Cerebellar cortex (tissue), 1 donor: Measurements from ENCODE around the gene KRT34.
"Not testable (repeated sequence)": the region's sequence is repeated elsewhere in the genome, so short reads cannot be mapped to it uniquely, and the experiment has no call there.

Source experiments
- DNase-seq: peaks from one replicate; pipeline ENCODE4 v3.0.0-alpha.2; 2015; ENCODE audit warnings: low spot score

KRT34 gene

GRCh38 chr17:41366070-41366469, 16.0 kb downstream of the KRT34 start:
- no peak for DNase-seq

GRCh38 chr17:41363881-41364280, 18.2 kb downstream of the KRT34 start:
- no peak for DNase-seq

DNA sequence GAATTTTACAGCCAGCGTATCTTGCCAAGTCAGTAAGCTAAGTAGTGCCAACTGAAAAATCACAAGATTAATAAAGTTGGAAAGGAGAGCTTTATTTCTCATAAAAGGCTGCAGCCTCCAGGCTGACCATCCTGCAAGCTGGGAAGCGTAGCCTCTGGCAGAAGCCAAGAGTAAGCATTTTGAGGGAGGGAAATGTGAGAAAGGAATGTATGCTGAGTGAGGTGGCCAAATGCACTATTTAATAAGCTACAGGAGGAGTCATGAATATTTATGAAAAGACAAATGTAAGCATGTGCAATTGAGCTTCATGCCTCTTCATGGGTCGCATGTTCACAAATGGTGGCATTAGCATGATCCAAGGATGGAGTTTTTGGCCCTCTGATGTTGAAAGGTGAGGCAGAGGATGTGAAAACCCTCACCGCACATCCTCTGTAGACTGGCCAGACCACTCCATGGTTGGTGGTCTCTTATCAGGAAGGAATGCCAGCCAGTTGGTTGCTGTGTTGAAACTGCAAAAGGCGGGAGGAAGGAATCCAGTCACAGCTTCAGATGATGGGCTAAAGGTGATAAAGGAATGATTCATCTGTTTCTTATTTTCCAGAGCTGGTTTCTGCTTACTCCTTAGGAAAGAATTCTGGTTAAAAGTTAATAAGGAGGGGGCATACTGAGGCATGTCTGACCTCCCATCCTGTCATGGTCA, 21.7 kb downstream of the KRT34 start:
- DNase-seq = no peak

DNA sequence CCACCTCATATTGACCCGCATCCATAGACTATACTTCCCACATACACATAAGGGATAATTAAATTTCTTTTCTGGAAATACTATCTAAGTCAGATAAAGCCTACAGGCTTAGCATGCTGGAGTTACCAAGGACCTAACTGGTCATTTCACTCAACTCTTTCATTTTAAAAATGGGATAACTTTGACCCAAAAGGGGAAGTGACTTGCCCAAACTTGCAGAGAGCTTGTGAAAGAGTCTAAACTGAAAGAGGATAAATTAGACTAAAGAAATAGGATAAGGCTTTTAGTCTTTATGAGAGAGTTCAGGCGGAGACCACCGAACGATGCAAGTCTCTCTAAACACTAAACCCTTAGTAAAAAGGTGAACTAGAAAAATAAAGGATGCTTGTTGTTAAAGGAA, 27.6 kb downstream of the KRT34 start:
- DNase-seq = no peak

DNA sequence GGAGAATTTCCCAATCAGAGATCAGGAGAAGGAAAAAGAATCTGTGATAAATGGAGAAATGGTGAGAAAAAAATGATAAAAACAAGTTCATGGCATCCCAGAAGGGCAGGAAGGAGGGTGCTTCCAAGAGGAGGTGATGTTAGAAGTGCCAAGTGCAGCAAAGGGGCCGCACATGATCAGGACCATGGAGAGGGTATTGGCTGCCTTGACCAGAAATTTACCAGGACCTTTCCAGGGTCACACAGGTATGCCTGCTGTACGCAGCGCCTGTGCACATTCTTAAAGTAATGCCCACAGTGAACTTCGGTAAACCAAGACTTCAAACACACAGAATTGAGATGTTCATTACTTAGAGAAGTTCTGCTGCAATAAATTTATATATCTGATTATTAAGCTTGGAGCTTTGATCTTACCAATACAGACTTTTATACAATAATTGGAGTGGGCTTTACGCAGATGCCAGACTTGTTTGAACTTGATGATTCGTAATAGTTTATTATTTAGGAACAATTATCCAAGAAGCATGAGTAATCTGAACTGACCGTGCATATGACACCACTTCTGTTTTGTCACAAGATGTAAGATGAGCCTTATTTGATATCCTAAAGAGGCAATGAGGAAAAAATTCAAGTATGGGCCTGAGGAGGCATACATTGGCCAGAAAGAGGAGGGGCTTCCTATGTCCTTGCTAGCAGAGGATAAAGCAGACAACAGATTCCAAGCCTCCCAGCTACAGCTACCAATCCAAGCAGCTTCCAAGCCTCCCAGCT, 29.3 kb downstream of the KRT34 start:
- no peak for DNase-seq

- DNase-seq = no peak
Measured at GRCh38 chr17:41351177-41351576, 30.9 kb downstream of the KRT34 start.

DNA sequence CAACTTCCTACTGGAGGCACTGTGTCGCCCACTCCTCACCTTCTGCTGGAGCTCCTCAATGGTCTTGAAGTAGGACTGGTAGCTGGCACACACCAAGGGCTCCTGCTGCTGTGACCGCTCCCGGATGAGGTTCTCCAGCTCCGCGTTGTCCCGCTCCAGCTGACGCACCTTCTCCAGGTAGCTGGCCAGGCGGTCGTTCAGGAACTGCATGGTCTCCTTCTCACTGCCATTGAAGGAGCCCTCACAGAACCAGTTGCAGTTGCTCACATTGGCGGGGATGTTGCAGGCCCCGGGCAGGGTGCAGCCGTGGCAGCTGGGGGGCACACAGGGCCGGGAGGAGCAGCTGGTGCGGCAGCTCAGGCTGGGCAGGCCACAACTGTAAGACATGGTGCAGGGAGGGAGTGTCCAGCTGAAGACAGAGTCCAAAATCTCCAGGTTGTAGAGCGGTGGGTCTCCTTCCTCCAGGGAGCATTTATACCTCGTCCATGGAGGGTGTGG, 31.7 kb downstream of the KRT34 start, which contains the start of gene KRT33A:
Gene KRT33A (minus strand): TSS at position 448 of the 498 bp plus-strand sequence. CDS start 61 bp downstream, at position 387.
- DNase-seq = not testable (repeated sequence)

DNA sequence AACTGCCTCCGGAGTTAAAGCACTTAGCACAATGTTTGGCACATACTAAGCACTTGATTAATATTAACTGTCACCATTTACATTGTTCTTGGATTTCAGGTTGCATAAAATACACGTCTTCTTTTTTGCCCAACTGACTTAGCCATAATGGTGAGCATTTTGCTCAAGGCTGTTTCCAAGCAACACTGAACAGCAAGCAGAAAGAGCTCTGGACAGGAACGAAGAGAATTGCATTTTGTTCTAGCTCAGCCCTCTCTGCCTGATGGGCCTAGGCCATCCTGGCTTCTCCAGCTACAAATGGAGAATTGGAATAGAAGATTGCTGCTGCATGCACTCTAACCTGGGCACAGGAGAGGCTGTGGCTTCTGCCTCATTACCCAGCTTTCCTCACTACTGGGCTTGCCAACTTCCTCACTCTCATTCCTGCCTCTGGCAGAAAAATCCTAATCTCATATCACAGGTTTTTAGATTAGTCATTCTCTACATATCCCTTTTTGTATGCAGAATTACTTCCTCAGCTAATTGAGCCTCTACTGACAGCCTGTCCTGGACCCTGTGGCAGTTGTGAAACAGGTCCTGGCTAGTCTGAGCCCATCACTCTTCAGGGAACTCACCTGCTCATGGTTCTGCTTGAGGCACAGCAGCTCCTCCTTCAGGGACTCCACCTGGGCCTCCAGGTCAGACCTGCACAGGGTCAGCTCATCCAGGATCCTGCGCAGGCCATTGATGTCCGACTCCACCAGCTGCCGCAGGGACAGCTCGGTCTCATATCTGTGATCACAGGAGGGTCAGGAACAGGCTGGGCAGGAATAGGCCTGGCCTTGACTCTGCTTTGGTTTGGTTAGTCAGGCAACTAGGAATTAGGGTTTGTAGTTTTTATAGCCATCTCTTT, 34.0 kb downstream of the KRT34 start:
- no peak for DNase-seq

GRCh38 chr17:41346421-41346820, 35.7 kb downstream of the KRT34 start:
- DNase-seq = not testable (repeated sequence)

GRCh38 chr17:41345992-41346391, 36.1 kb downstream of the KRT34 start:
- no peak for DNase-seq

- DNase-seq = no peak
Measured at GRCh38 chr17:41343029-41343428, 39.1 kb downstream of the KRT34 start.

DNA sequence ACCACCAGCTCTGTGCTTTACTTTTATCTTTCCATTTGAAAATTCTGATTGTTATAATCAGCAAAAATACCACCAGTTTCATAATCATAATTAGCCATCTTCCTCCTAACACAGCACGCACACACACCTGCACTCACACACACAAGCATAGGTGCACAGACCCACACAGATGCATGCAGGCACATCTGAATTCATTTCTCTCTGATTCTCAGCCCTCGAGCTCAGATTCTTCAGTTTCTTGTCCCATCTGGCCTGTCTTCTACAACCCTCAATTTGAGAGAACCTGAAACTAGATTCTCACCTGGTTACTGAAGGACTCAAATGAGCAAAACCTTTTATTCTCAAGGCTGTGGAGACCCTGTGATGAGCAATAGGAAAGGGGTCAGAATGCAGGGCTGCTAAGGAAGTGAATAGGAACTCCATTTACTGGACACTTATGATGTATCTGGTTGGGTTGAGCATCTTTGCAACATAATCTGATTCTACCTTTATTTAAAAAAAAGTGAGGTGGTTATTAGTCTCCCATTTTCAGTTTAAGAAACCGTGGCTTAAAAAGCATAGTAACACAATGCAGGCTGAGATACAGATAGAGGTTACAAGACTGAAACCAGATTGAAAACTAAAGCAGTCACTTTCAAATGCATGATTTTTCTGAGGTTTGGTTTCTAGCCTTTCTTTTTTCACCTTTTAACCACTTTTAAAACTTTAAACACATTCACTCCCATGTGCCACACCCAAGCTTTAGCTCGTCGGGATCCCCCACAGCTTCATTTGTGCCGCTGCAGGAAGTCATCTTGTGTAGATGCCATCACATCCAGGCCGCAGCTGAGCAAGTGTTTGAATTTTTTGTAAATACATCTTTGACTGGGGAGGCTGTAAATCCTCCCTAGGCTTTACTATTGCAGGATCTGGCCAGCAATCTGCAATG, 40.9 kb downstream of the KRT34 start:
- no peak for DNase-seq

GRCh38 chr17:41340494-41340893, 41.6 kb downstream of the KRT34 start:
- DNase-seq = no peak

DNA sequence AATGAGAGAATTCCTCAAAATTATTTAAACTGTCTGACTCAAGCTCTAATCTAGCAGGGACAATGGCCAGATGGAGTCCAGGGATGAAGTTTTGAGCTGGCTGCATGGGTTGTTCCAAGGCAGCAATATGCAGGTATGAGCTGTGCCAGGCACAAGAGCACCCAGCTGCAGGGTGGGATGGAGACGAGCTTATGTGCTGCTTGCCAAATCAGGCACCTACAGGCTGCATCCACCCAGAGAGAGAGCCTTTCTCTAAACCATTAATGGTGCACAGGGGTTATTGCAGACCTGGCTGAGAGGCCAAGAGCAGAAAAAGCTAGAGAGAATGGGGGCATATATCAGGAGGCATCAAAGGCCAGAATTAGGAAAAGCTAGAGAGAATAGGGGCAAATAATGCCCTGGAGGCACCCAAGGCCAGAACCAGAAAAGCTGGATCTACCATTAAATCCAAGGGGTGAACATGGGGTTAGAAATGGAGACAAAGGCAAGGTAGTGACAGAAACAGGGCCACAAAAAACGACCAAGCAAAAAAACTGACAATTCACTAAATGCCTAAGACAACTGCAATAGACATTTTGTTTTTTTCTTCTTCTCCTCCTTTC, 42.4 kb downstream of the KRT34 start:
- DNase-seq = no peak

DNA sequence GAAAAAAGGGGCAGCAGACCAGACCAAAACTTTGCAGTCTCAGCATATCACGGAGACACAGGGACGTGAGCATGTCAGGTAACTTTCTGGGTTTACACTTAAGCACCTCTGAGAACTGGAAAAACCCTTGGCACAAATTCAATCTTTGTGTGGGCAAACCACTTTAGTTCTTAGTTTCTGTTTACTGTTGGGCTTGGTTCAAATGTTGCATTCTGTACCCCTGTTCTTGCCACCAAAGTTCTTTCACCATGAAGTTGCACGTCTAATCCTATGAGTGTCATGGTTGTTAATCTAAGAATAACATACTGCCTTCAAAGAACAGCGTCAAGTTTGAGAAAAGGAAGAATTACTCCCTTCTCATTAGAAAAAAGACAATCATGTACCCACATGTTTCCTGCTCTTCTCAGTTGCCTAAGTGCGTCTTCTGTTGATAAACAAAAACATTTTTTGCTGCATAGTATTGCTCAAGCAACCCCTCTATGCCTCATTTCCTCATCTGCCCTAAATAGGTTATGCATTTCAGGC, 43.1 kb downstream of the KRT34 start:
- no peak for DNase-seq

GRCh38 chr17:41335747-41336146, 46.4 kb downstream of the KRT34 start:
- no peak for DNase-seq

DNA sequence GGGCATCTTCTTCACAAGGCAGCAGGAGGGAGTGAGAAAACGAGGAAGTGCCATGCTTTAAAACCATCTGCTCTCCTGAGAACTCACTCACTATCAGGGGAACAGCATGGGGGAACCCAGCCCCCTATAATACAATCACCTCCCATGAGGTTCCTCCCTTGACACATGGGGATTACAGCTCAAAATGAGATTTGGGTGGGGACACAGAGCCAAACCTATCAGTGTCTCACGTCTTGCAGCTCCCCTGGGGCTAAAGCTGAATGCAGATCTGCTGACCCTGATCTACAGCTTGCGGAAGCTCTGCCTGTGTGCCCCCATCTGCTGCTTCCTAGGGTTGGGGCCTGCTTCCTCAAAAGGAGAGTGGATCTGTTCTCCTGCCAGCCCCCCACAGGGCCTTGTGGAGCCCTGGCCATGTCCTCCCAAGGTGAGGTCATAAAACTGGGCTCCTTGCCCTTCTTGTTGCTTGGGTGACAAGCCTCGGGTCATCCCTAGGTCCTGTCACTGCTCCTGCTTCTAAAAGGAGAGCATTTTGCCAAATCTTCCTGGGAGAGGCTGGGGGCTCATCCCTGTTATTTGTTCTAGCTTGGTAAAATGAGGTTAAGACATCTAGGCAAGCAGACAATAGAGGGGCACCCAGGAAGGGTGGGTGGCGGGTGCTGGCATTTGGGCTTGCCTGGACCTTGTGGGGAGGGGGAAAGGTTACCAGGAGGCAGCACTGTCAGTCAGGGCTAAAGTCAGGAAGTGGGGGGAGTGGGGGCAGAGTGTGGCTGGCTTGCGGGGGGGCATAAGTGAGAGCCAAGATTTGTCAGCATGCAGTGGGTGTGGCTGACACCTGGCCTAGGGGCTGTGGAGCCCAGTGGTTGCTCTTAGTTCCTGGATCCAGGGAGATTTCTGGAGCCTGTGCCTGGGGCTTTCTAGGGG, 47.5 kb downstream of the KRT34 start:
- no peak for DNase-seq

DNA sequence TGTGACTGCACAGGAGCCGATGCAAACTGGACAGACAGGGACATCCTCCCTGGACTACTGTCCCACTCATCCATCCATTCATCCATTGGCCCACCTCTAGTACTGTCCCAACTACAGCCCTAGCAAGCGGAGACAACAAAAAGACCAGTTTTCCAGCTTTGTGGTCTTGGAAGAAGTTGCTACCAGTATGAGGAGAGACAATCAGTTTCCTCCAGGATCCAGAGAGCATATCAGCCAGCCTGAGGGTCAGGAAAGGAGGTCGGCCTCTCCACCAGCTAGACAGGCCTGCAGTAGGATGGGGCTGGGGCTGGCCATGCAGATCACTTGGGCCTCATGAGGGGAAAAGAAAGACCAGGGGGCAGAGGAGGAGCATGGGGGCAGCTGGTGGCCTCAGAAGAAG, 48.3 kb downstream of the KRT34 start:
- no peak for DNase-seq

GRCh38 chr17:41333098-41333497, 49.0 kb downstream of the KRT34 start:
- DNase-seq = no peak
